ENCODE results near the gene SAMD11.
"Not testable (repeated sequence)": the region's sequence is repeated elsewhere in the genome, so short reads cannot be mapped to it uniquely, and the experiment has no call there.

The SAMD11 gene

GRCh38 chr1:890661-891060 lies 33.1 kb upstream of the SAMD11 start:
- H3K27ac ChIP-seq (ENCODE audit: low read depth, low read length), result no peak overlapping the region
- H3K9me3 ChIP-seq (ENCODE audit: control insufficient read depth in 1 of 2, low read length in 2 of 2), result no peaks in the 10 kb centered on the region
- H3K36me3 ChIP-seq (ENCODE audit: control insufficient read depth in 1 of 2, insufficient read depth in 2 of 2, low read length in 2 of 2), result no peaks in the 10 kb centered on the region
- no peak overlapping the region for H3K4me3 ChIP-seq (ENCODE audit: low read depth in 1 of 2, low read length in 2 of 2)
- no peaks in the 10 kb centered on the region for H3K4me1 ChIP-seq (ENCODE audit: control insufficient read depth in 1 of 2, insufficient read depth in 2 of 2, low read length in 2 of 2)
- H3K27me3 ChIP-seq (ENCODE audit: control insufficient read depth in 1 of 2, insufficient read depth in 2 of 2, low read length in 2 of 2), result peaks cover 3 to 9% of the 10 kb centered on the region in 2 donors
- H3K9ac ChIP-seq (ENCODE audit: low read depth in 1 of 2, low read length in 2 of 2), result no peak overlapping the region

GRCh38 chr1:897226-897625 lies 26.5 kb upstream of the SAMD11 start:
- H3K27ac ChIP-seq (ENCODE audit: low read depth, low read length), result no peak overlapping the region
- no peaks in the 10 kb centered on the region for H3K36me3 ChIP-seq (ENCODE audit: control insufficient read depth in 1 of 2, insufficient read depth in 2 of 2, low read length in 2 of 2)
- H3K9ac ChIP-seq (ENCODE audit: low read depth in 1 of 2, low read length in 2 of 2), result no peak overlapping the region
- H3K27me3 ChIP-seq (ENCODE audit: control insufficient read depth in 1 of 2, insufficient read depth in 2 of 2, low read length in 2 of 2), result peaks cover 0 to 21% of the 10 kb centered on the region in 2 donors
- H3K4me3 ChIP-seq (ENCODE audit: low read depth in 1 of 2, low read length in 2 of 2), result no peak overlapping the region
- H3K4me1 ChIP-seq (ENCODE audit: control insufficient read depth in 1 of 2, insufficient read depth in 2 of 2, low read length in 2 of 2), result peaks cover 0 to 3% of the 10 kb centered on the region in 2 donors
- H3K9me3 ChIP-seq (ENCODE audit: control insufficient read depth in 1 of 2, low read length in 2 of 2), result no peaks in the 10 kb centered on the region

- peaks cover 0 to 21% of the 10 kb centered on the region in 2 donors for H3K27me3 ChIP-seq (ENCODE audit: control insufficient read depth in 1 of 2, insufficient read depth in 2 of 2, low read length in 2 of 2)
- H3K36me3 ChIP-seq (ENCODE audit: control insufficient read depth in 1 of 2, insufficient read depth in 2 of 2, low read length in 2 of 2); H3K4me1 ChIP-seq (ENCODE audit: control insufficient read depth in 1 of 2, insufficient read depth in 2 of 2, low read length in 2 of 2); H3K4me3 ChIP-seq (ENCODE audit: low read depth in 1 of 2, low read length in 2 of 2); H3K27ac ChIP-seq (ENCODE audit: low read depth, low read length); H3K9me3 ChIP-seq (ENCODE audit: control insufficient read depth in 1 of 2, low read length in 2 of 2); H3K9ac ChIP-seq (ENCODE audit: low read depth in 1 of 2, low read length in 2 of 2): not testable (repeated sequence)
Observed at GRCh38 chr1:897951-898350, 25.8 kb upstream of the SAMD11 start.

- peaks cover 0 to 3% of the 10 kb centered on the region in 2 donors for H3K4me1 ChIP-seq (ENCODE audit: control insufficient read depth in 1 of 2, insufficient read depth in 2 of 2, low read length in 2 of 2)
- H3K9me3 ChIP-seq (ENCODE audit: control insufficient read depth in 1 of 2, low read length in 2 of 2), result no peaks in the 10 kb centered on the region
- no peak overlapping the region for H3K27ac ChIP-seq (ENCODE audit: low read depth, low read length)
- H3K9ac ChIP-seq (ENCODE audit: low read depth in 1 of 2, low read length in 2 of 2), result no peak overlapping the region
- H3K4me3 ChIP-seq (ENCODE audit: low read depth in 1 of 2, low read length in 2 of 2), result no peak overlapping the region
- peaks cover 0 to 24% of the 10 kb centered on the region in 2 donors for H3K27me3 ChIP-seq (ENCODE audit: control insufficient read depth in 1 of 2, insufficient read depth in 2 of 2, low read length in 2 of 2)
- H3K36me3 ChIP-seq (ENCODE audit: control insufficient read depth in 1 of 2, insufficient read depth in 2 of 2, low read length in 2 of 2), result no peaks in the 10 kb centered on the region
Observed at GRCh38 chr1:899636-900317, 23.9 kb upstream of the SAMD11 start.

GRCh38 chr1:901108-901859 lies 22.4 kb upstream of the SAMD11 start:
- Histone ChIP-seq H3K27ac (ENCODE audit: low read depth, low read length) (no peak overlapping the region), H3K27me3 (ENCODE audit: control insufficient read depth in 1 of 2, insufficient read depth in 2 of 2, low read length in 2 of 2) (peaks cover 9 to 36% of the 10 kb centered on the region in 2 donors), H3K4me3 (ENCODE audit: low read depth in 1 of 2, low read length in 2 of 2) (no peak overlapping the region), H3K36me3 (ENCODE audit: control insufficient read depth in 1 of 2, insufficient read depth in 2 of 2, low read length in 2 of 2) (no peaks in the 10 kb centered on the region), H3K4me1 (ENCODE audit: control insufficient read depth in 1 of 2, insufficient read depth in 2 of 2, low read length in 2 of 2) (peaks cover 5 to 11% of the 10 kb centered on the region in 2 donors), H3K9ac (ENCODE audit: low read depth in 1 of 2, low read length in 2 of 2) (no peak overlapping the region), H3K9me3 (ENCODE audit: control insufficient read depth in 1 of 2, low read length in 2 of 2) (no peaks in the 10 kb centered on the region)

GRCh38 chr1:902802-903201 lies 20.9 kb upstream of the SAMD11 start:
- H3K4me1 ChIP-seq (ENCODE audit: control insufficient read depth in 1 of 2, insufficient read depth in 2 of 2, low read length in 2 of 2), result peaks cover 5 to 15% of the 10 kb centered on the region in 2 donors
- no peaks in the 10 kb centered on the region for H3K36me3 ChIP-seq (ENCODE audit: control insufficient read depth in 1 of 2, insufficient read depth in 2 of 2, low read length in 2 of 2)
- no peak overlapping the region for H3K27ac ChIP-seq (ENCODE audit: low read depth, low read length)
- H3K9me3 ChIP-seq (ENCODE audit: control insufficient read depth in 1 of 2, low read length in 2 of 2), result no peaks in the 10 kb centered on the region
- H3K27me3 ChIP-seq (ENCODE audit: control insufficient read depth in 1 of 2, insufficient read depth in 2 of 2, low read length in 2 of 2), result peaks cover 16 to 39% of the 10 kb centered on the region in 2 donors
- H3K9ac ChIP-seq (ENCODE audit: low read depth in 1 of 2, low read length in 2 of 2), result no peak overlapping the region
- no peak overlapping the region for H3K4me3 ChIP-seq (ENCODE audit: low read depth in 1 of 2, low read length in 2 of 2)

GRCh38 chr1:903305-903704 lies 20.4 kb upstream of the SAMD11 start:
- Histone ChIP-seq H3K27me3 (ENCODE audit: control insufficient read depth in 1 of 2, insufficient read depth in 2 of 2, low read length in 2 of 2) (peaks cover 16 to 39% of the 10 kb centered on the region in 2 donors), H3K9ac (ENCODE audit: low read depth in 1 of 2, low read length in 2 of 2) (no peak overlapping the region), H3K4me1 (ENCODE audit: control insufficient read depth in 1 of 2, insufficient read depth in 2 of 2, low read length in 2 of 2) (peaks cover 5 to 15% of the 10 kb centered on the region in 2 donors), H3K4me3 (ENCODE audit: low read depth in 1 of 2, low read length in 2 of 2) (no peak overlapping the region), H3K9me3 (ENCODE audit: control insufficient read depth in 1 of 2, low read length in 2 of 2) (no peaks in the 10 kb centered on the region), H3K36me3 (ENCODE audit: control insufficient read depth in 1 of 2, insufficient read depth in 2 of 2, low read length in 2 of 2) (no peaks in the 10 kb centered on the region), H3K27ac (ENCODE audit: low read depth, low read length) (no peak overlapping the region)

- no peaks in the 10 kb centered on the region for H3K9me3 ChIP-seq (ENCODE audit: control insufficient read depth in 1 of 2, low read length in 2 of 2)
- peaks cover 5 to 12% of the 10 kb centered on the region in 2 donors for H3K4me1 ChIP-seq (ENCODE audit: control insufficient read depth in 1 of 2, insufficient read depth in 2 of 2, low read length in 2 of 2)
- H3K36me3 ChIP-seq (ENCODE audit: control insufficient read depth in 1 of 2, insufficient read depth in 2 of 2, low read length in 2 of 2), result no peaks in the 10 kb centered on the region
- H3K27me3 ChIP-seq (ENCODE audit: control insufficient read depth in 1 of 2, insufficient read depth in 2 of 2, low read length in 2 of 2), result peaks cover 16 to 37% of the 10 kb centered on the region in 2 donors
- H3K27ac ChIP-seq (ENCODE audit: low read depth, low read length), result no peak overlapping the region
- no peak overlapping the region for H3K4me3 ChIP-seq (ENCODE audit: low read depth in 1 of 2, low read length in 2 of 2)
- no peak overlapping the region for H3K9ac ChIP-seq (ENCODE audit: low read depth in 1 of 2, low read length in 2 of 2)
Observed at GRCh38 chr1:903721-904271, 19.9 kb upstream of the SAMD11 start.

GRCh38 chr1:904310-904950 lies 19.3 kb upstream of the SAMD11 start:
- no peak overlapping the region for H3K9ac ChIP-seq (ENCODE audit: low read depth in 1 of 2, low read length in 2 of 2)
- no peak overlapping the region for H3K27ac ChIP-seq (ENCODE audit: low read depth, low read length)
- H3K36me3 ChIP-seq (ENCODE audit: control insufficient read depth in 1 of 2, insufficient read depth in 2 of 2, low read length in 2 of 2), result no peaks in the 10 kb centered on the region
- H3K4me1 ChIP-seq (ENCODE audit: control insufficient read depth in 1 of 2, insufficient read depth in 2 of 2, low read length in 2 of 2), result peaks cover 5 to 11% of the 10 kb centered on the region in 2 donors
- H3K9me3 ChIP-seq (ENCODE audit: control insufficient read depth in 1 of 2, low read length in 2 of 2), result no peaks in the 10 kb centered on the region
- peaks cover 16 to 34% of the 10 kb centered on the region in 2 donors for H3K27me3 ChIP-seq (ENCODE audit: control insufficient read depth in 1 of 2, insufficient read depth in 2 of 2, low read length in 2 of 2)
- peak overlapping the region in 1 of 2 donors; percentile 21 for H3K4me3 ChIP-seq (ENCODE audit: low read depth in 1 of 2, low read length in 2 of 2)
